Osteoblast (primary cell): ENCODE measurements around the gene MEX3B. TPM values are rescaled to one million over a fixed set of nuclear protein-coding genes. Genes with fewer than 3 reads are reported as not detected.
"Not testable (repeated sequence)": the region's sequence is repeated elsewhere in the genome, so short reads cannot be mapped to it uniquely, and the experiment has no call there.

Experiments used
- DNase-seq: peaks from one replicate; pipeline ENCODE4 v3.0.0; 2011; ENCODE audit warnings: low spot score, mixed read lengths; ENCODE audit not compliant: insufficient read length; ENCODE audit errors: missing footprints
- H2AFZ ChIP-seq: 2 replicates; pipeline ENCODE4 v1.6.0; 2011; ENCODE audit warnings: mild to moderate bottlenecking, low read length
- H3K27ac ChIP-seq: 2 replicates; pipeline ENCODE4 v1.5.1; 2011; ENCODE audit warnings: mild to moderate bottlenecking, low read depth, low read length, moderate library complexity
- H3K27me3 ChIP-seq: 2 replicates; pipeline ENCODE4 v1.6.0; 2012; ENCODE audit warnings: mild to moderate bottlenecking, control low read depth, inconsistent platforms, low read length, moderate library complexity; ENCODE audit not compliant: insufficient read depth
- H3K36me3 ChIP-seq: 2 replicates; pipeline ENCODE4 v1.5.1; 2011; ENCODE audit warnings: mild to moderate bottlenecking, low read length, control low read depth, moderate library complexity; ENCODE audit not compliant: insufficient read depth
- H3K4me1 ChIP-seq: 2 replicates; pipeline ENCODE4 v1.5.1; 2011; ENCODE audit warnings: mild to moderate bottlenecking, low read length, control low read depth, moderate library complexity; ENCODE audit not compliant: insufficient read depth
- H3K4me2 ChIP-seq: 2 replicates; pipeline ENCODE4 v1.6.0; 2011; ENCODE audit warnings: mild to moderate bottlenecking, low read length; ENCODE audit not compliant: insufficient read depth
- H3K4me3 ChIP-seq: fragments of 200-600 bp; sonication (generic); 3 replicates; pipeline ENCODE4 v1.5.1; 2012; ENCODE audit warnings: mild to moderate bottlenecking, low read length, inconsistent platforms; ENCODE audit not compliant: insufficient read depth
- H3K79me2 ChIP-seq: 2 replicates; pipeline ENCODE4 v1.6.0; 2012; ENCODE audit warnings: mild to moderate bottlenecking, low read length, control low read depth, inconsistent platforms; ENCODE audit not compliant: insufficient read depth
- H3K9me3 ChIP-seq: 2 replicates; pipeline ENCODE4 v1.5.1; 2011; ENCODE audit warnings: low read depth, low read length, control low read depth
- H4K20me1 ChIP-seq: 2 replicates; pipeline ENCODE4 v1.6.0; 2012; ENCODE audit warnings: mild to moderate bottlenecking, low read length, control low read depth; ENCODE audit not compliant: insufficient read depth
- total RNA-seq: library from RNA; depleted of rRNA; stranded (reverse); fragments of >200 nt; gene quantifications from 2 replicates; pipeline ENCODE4 v1.2.3, GENCODE V29; 2012
- TF ChIP-seq, protein P1 (sequence below): IDR thresholded peaks from 2 replicates; pipeline ENCODE4 v1.5.1; 2011; ENCODE audit warnings: mild to moderate bottlenecking, low read depth, low read length, moderate library complexity; ENCODE audit errors: extremely low read depth

MEX3B gene
- total RNA-seq, 1 donor = 15.2 TPM

DNA sequence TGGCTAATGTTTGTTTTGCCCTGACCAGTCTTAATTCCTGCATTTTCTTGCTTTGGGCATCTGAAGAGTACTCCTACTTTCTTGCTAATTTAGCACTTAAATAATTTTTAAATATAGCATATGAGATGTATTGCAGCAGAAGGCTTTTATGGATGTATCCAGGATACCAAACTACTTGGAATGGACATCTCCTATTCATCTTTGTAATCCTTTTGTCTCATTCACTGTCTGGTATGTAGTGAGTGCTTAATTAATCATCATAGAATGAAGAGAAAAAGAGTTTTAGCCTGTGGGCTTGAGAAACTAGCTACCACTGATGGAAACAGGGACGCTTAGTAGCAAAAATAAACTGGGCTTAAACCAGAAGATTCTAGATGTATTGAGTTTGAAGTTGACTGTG, 40.6 kb downstream of the MEX3B start:
- Histone ChIP-seq H3K27ac (no peak overlapping the region), H3K4me3 (no peak overlapping the region), H3K36me3 (no peaks in the 10 kb centered on the region), H3K4me2 (no peak overlapping the region), H3K9me3 (no peaks in the 10 kb centered on the region), H3K79me2 (no peaks in the 10 kb centered on the region), H3K4me1 (no peaks in the 10 kb centered on the region), H2AFZ (no peak overlapping the region), H3K27me3 (peaks cover 4% of the 10 kb centered on the region), H4K20me1 (no peaks in the 10 kb centered on the region)
- TF ChIP-seq, protein P1, sequence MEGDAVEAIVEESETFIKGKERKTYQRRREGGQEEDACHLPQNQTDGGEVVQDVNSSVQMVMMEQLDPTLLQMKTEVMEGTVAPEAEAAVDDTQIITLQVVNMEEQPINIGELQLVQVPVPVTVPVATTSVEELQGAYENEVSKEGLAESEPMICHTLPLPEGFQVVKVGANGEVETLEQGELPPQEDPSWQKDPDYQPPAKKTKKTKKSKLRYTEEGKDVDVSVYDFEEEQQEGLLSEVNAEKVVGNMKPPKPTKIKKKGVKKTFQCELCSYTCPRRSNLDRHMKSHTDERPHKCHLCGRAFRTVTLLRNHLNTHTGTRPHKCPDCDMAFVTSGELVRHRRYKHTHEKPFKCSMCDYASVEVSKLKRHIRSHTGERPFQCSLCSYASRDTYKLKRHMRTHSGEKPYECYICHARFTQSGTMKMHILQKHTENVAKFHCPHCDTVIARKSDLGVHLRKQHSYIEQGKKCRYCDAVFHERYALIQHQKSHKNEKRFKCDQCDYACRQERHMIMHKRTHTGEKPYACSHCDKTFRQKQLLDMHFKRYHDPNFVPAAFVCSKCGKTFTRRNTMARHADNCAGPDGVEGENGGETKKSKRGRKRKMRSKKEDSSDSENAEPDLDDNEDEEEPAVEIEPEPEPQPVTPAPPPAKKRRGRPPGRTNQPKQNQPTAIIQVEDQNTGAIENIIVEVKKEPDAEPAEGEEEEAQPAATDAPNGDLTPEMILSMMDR = no peak
- DNase-seq = no peak

GRCh38 chr15:82003916-82004315, 41.9 kb downstream of the MEX3B start:
- Histone ChIP-seq H3K79me2 (no peaks in the 10 kb centered on the region), H4K20me1 (no peaks in the 10 kb centered on the region), H3K4me2 (no peak overlapping the region), H2AFZ (no peak overlapping the region), H3K27ac (no peak overlapping the region), H3K27me3 (no peaks in the 10 kb centered on the region), H3K4me1 (no peaks in the 10 kb centered on the region), H3K4me3 (no peak overlapping the region), H3K9me3 (no peaks in the 10 kb centered on the region), H3K36me3 (no peaks in the 10 kb centered on the region)
- no peak for DNase-seq
- TF ChIP-seq, protein P1 = no peak

DNA sequence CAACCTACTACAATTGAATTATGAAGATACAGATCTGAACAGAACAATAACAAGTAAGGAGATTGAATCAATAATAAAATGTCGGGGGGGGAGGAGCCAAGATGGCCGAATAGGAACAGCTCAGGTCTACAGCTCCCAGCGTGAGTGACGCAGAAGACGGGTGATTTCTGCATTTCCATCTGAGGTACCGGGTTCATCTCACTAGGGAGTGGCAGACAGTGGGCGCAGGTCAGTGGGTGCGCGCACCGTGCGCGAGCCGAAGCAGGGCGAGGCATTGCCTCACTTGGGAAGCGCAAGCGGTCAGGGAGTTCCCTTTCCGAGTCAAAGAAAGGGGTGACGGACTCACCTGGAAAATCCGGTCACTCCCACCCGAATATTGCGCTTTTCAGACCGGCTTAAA, 50.7 kb downstream of the MEX3B start:
- H3K79me2 ChIP-seq, H3K9me3 ChIP-seq, H3K4me1 ChIP-seq, H2AFZ ChIP-seq, H3K4me3 ChIP-seq, H3K36me3 ChIP-seq, H3K27me3 ChIP-seq, DNase-seq, H4K20me1 ChIP-seq, H3K27ac ChIP-seq, H3K4me2 ChIP-seq: not testable (repeated sequence)

DNA sequence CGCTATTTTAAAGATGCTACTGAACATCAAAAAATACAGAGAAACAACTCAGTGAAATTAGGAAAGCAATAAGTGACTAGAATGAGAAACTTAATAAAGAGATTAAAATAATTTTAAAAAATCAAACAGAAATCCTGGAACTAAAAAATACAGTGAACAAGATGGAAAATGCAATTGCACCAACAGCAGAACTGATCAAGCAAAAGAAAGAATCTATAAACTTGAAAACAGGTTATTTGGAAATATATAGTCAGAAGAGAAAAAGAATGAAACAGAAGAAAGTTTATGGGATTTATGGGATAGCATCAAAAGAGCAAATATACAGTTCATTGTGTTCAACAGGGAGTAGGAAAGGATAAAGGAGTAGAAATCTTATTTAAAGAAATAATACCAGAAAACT, 53.3 kb downstream of the MEX3B start:
- H3K4me2 ChIP-seq = no peak overlapping the region
- TF ChIP-seq, protein P1 = no peak
- no peaks in the 10 kb centered on the region for H3K4me1 ChIP-seq
- H3K9me3 ChIP-seq = no peaks in the 10 kb centered on the region
- no peak overlapping the region for H3K4me3 ChIP-seq
- H3K36me3 ChIP-seq = no peaks in the 10 kb centered on the region
- DNase-seq = no peak
- H2AFZ ChIP-seq = no peak overlapping the region
- H3K27ac ChIP-seq = no peak overlapping the region
- H4K20me1 ChIP-seq = no peaks in the 10 kb centered on the region
- H3K27me3 ChIP-seq = no peaks in the 10 kb centered on the region
- H3K79me2 ChIP-seq = no peaks in the 10 kb centered on the region

Other genes with a start within 250 kb of the MEX3B start
- 30.9 and 32.9 TPM in 2 replicates for gene EFL1, start 216.7 kb upstream of the MEX3B start, total RNA-seq
- gene SAXO2, start 216.8 kb upstream of the MEX3B start, total RNA-seq = 1.1 and 6.2 TPM in 2 replicates